GM12874 (cell line): ENCODE data around the gene CBFA2T2.

ENCODE experiments used
- TF ChIP-seq, protein P1 (sequence below): IDR thresholded peaks from 2 replicates; pipeline ENCODE4 v1.5.1; 2011; ENCODE audit warnings: low read depth, mild to moderate bottlenecking, control low read depth, low read length, moderate library complexity; ENCODE audit not compliant: insufficient read depth

Gene CBFA2T2

DNA sequence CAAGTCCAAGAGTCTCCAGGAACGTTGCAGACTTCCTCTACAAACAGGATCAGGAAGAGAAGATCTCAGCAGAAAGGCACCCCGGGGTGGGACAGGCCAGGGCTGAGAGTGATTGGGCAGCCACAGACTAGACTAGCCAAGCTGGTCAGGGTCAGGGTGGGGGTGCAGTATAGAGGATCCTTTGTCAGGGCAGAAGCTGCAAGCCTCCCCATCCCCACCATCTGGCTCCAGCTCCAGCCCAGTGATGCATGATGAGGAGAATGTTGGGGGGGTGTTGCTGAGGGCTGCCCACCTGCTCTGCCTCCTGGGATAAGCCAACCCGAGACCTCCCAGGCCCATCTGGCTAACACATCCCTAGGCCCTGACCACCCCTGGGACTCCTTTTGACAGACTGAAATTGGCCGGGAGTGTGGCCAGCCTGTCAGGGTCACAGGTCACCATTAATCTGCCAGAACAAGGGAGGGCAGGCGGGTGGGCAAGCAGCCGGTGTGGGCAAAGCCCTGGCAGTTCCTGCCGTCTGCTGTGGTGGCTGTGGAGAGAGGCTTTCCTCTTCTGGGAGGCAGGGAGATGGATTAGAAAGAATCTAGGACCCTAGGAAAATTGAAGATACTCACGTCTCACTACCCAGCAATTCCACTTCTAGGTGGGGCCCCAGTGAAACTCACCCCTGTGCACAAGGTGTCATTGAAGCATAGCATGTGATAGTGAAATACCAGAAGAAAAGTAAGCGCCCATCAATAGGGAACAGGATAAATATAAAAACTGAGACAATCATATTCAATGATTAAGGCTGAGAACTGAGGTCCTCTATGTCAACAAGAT is 24.2 kb upstream of the CBFA2T2 start:
- TF ChIP-seq, protein P1, sequence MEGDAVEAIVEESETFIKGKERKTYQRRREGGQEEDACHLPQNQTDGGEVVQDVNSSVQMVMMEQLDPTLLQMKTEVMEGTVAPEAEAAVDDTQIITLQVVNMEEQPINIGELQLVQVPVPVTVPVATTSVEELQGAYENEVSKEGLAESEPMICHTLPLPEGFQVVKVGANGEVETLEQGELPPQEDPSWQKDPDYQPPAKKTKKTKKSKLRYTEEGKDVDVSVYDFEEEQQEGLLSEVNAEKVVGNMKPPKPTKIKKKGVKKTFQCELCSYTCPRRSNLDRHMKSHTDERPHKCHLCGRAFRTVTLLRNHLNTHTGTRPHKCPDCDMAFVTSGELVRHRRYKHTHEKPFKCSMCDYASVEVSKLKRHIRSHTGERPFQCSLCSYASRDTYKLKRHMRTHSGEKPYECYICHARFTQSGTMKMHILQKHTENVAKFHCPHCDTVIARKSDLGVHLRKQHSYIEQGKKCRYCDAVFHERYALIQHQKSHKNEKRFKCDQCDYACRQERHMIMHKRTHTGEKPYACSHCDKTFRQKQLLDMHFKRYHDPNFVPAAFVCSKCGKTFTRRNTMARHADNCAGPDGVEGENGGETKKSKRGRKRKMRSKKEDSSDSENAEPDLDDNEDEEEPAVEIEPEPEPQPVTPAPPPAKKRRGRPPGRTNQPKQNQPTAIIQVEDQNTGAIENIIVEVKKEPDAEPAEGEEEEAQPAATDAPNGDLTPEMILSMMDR = no peak

DNA sequence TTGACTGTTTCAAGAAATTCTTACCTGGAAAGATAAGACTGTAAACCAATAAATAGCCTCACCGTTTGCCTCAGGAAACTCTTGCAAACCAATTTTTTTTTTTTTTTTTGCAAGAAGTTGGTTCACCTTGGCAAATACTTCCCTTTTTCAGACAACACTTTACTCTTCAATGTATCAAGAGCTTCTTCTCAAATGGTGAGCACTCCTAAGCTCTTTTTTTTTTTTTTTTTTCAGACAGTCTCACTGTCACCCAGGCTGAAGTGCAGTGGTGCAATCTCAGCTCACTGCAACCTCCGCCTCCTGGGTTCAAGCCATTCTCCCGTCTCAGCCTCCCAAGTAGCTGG is 23.6 kb upstream of the CBFA2T2 start:
- TF ChIP-seq, protein P1 = no peak

DNA sequence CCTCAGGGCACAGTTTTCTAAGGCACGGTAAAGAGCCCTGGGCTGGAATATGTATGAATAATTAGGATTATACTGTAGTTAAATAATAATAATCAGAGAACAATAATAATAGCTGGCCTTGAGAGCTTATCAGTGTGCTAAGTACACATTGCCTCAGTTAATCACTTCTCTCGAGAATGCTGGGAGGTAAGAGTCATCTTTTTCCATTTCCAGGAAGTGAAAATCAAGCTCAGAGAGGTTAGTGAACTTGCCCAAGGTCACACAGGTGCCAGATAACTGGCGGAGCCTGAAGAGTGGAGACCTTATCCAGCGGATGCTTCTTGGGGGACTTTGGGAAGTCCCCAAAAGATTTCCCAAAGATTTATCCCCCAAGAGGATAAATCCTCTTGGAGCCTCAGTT is 19.4 kb upstream of the CBFA2T2 start:
- TF ChIP-seq, protein P1 = no peak

DNA sequence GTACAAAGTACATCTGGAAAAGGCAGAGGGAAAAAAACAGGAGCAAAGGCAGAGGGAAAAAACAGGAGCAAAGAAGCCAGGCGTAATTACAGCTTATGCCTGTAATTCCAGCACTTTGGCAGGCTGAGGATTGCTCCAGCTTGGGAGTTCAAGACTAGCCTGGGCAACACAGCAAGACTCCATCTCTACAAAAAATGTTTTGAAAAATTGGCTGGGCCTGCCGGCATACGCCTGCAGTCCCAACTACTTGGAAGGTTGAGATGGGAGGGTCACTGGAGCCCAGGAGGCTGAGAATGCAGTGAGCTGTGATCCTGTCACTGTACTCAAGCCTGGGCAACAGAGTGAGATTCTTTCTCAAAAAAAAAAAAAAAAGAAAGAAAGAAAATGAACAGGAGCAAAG is 19.0 kb upstream of the CBFA2T2 start:
- TF ChIP-seq, protein P1 = no peak

DNA sequence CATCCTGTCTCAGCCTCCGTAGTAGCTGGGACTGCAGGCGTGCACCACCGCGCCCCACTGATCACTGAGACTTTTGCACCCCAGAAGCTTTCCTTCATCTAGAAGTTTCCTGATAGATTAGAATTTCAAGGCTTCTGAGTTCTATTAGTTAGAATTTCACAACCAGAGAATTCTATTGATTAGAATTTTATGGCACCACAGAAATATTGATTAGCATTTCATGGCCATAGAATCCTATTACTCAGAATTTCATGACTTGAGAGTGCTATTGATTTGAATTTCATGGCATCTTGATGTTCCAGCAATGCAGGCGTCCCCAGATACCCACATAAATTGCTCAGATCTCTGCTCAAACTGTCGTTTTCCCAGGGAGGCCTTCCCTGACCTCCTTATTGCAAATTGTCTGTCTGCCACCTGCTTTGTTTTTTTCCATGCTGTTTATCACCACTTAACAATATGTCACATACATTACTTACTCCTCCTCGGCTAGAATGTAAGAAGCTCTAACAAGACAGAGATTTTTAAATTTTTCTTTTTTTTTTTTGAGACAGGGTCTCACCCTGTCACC is 16.9 kb upstream of the CBFA2T2 start:
- TF ChIP-seq, protein P1 = no peak

DNA sequence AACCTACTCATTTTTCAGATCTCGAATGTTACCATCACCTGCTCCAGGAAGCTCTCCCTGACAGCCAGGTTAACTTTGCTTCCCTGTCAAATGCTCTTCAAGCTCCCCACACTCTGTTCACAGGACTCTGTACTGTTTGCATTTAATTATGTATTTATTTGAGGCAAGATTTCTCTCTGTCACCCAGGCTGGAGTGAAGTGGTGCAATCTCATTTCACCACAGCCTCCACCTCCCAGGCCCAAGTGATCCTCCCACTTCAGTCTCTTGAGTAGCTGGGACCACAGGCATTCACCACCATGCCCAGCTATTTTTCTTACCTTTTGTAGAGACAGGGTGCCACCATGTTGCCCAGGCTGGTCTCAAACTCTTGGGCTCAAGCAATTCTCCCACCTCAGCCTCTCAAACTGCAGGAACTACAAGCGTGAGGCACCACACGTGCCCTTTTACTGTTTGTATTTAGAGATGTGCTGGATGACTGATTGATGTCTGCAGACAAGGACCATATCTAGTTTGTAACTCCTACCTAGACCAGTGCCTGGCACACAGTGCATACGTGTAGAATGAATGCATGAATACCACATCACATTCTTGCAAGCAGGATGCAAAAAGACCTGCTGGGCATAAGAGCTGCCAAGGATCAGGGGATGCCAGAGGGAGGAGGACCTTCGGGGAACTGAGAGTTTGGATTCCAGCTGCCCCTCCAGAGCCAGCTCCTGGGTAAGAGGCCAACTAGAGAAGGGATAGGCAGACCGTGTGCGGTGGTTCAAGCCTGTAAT is 15.6 kb upstream of the CBFA2T2 start:
- TF ChIP-seq, protein P1 = no peak

DNA sequence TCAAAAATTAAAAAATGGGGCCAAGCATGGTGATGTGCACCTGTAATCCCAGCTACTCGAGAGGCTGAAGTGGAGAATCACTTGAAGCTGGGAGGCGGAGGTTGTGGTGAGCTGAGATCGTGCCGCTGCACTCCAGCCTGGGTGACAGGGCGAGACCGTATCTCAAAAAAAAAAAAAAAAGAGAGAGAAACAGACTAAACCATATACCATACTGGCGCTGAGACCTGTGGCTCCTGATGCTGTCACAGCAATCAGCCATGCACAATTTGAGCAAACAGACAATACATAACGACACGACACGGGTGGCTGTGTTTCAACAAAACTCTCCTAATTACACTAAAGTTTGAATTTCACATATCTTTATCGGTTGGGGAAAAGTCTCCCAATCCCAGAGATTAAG is 14.9 kb upstream of the CBFA2T2 start:
- TF ChIP-seq, protein P1 = no peak
